Mesendoderm (in vitro differentiated cells): ENCODE results near the gene C21orf91.
A peak's percentile ranks its signal among the peaks of the same experiment; 100 is the strongest.

ENCODE experiments used
- DNase-seq: peaks from one replicate; pipeline ENCODE4 v3.0.0; 2013
- H2AK5ac ChIP-seq: 2 replicates; pipeline ENCODE4 v1.6.1; 2013; ENCODE audit warnings: low read length, inconsistent platforms
- H2BK120ac ChIP-seq: 2 replicates; pipeline ENCODE4 v1.6.1; 2013; ENCODE audit warnings: low read depth, mild to moderate bottlenecking, low read length, moderate library complexity, mixed read lengths
- H2BK15ac ChIP-seq: replicated peaks from 2 replicates; pipeline ENCODE4 v1.6.1; 2013; ENCODE audit warnings: low read depth, mild to moderate bottlenecking, moderate library complexity
- H2BK5ac ChIP-seq: 2 replicates; pipeline ENCODE4 v1.6.1; 2013; ENCODE audit warnings: low read length, inconsistent platforms
- H3K18ac ChIP-seq: 2 replicates; pipeline ENCODE4 v1.6.1; 2013; ENCODE audit warnings: mild to moderate bottlenecking, low read length, mixed read lengths
- H3K23ac ChIP-seq: one replicate; pipeline ENCODE4 v1.6.1; 2013; ENCODE audit warnings: low read length
- H3K27ac ChIP-seq: 2 replicates; pipeline ENCODE4 v1.5.1; 2013; ENCODE audit warnings: low read depth, mild to moderate bottlenecking, inconsistent platforms, low read length, moderate library complexity
- H3K27me3 ChIP-seq: 2 replicates; pipeline ENCODE4 v1.6.1; 2013; ENCODE audit warnings: low read length, control low read depth, mild to moderate bottlenecking, inconsistent platforms; ENCODE audit not compliant: insufficient read depth, poor library complexity
- H3K36me3 ChIP-seq: 2 replicates; pipeline ENCODE4 v1.6.1; 2013; ENCODE audit warnings: low read length, inconsistent platforms; ENCODE audit not compliant: control insufficient read depth, insufficient read depth
- H3K4ac ChIP-seq: one replicate; pipeline ENCODE4 v1.6.1; 2013; ENCODE audit warnings: low read depth, mild to moderate bottlenecking, low read length, moderate library complexity
- H3K4me1 ChIP-seq: 2 replicates; pipeline ENCODE4 v1.6.1; 2013; ENCODE audit warnings: low read depth, low read length, inconsistent platforms; ENCODE audit not compliant: control insufficient read depth
- H3K4me2 ChIP-seq: 2 replicates; pipeline ENCODE4 v1.6.1; 2013; ENCODE audit warnings: low read length
- H3K4me3 ChIP-seq: 2 replicates; pipeline ENCODE4 v1.5.1; 2013; ENCODE audit warnings: mild to moderate bottlenecking, low read length
- H3K56ac ChIP-seq: one replicate; pipeline ENCODE4 v1.6.1; 2013; ENCODE audit warnings: low read length
- H3K79me1 ChIP-seq: 2 replicates; pipeline ENCODE4 v1.6.1; 2013; ENCODE audit warnings: low read length, inconsistent platforms
- H3K79me2 ChIP-seq: 2 replicates; pipeline ENCODE4 v1.6.1; 2013; ENCODE audit warnings: mild to moderate bottlenecking, low read length; ENCODE audit not compliant: control insufficient read depth, insufficient read depth
- H3K9ac ChIP-seq: 2 replicates; pipeline ENCODE4 v1.6.1; 2013; ENCODE audit warnings: low read length, inconsistent platforms
- H4K5ac ChIP-seq: one replicate; pipeline ENCODE4 v1.6.1; 2013; ENCODE audit warnings: low read length
- H4K8ac ChIP-seq: one replicate; pipeline ENCODE4 v1.6.1; 2013; ENCODE audit warnings: low read depth, mild to moderate bottlenecking, control low read depth, low read length, moderate library complexity
- WGBS: extraction: QIAGEN DNeasy Blood & Tissue Kit; methylation state at CpG from one replicate; pipeline ENCODE4 v1.1.7; 2013; ENCODE audit warnings: low lambda C conversion rate, missing lambda C conversion rate; ENCODE audit not compliant: insufficient coverage; ENCODE audit errors: extremely low coverage; 5-methylcytosine and 5-hydroxymethylcytosine counted together

The C21orf91 gene

GRCh38 chr21:17797967-17798366, 21.2 kb downstream of the C21orf91 start:
- Histone ChIP-seq H2AK5ac (no peak overlapping the region), H3K27ac (no peak overlapping the region), H3K23ac (no peak overlapping the region), H4K5ac (no peak overlapping the region), H3K79me1 (peaks cover 8% of the 10 kb centered on the region), H2BK120ac (no peak overlapping the region), H4K8ac (no peak overlapping the region), H3K36me3 (peaks cover 2% of the 10 kb centered on the region), H2BK15ac (no peak overlapping the region), H3K4me3 (no peak overlapping the region), H3K18ac (no peak overlapping the region), H3K4me2 (no peak overlapping the region), H3K9ac (no peak overlapping the region), H2BK5ac (no peak overlapping the region), H3K56ac (no peak overlapping the region), H3K4ac (no peak overlapping the region), H3K79me2 (no peaks in the 10 kb centered on the region), H3K4me1 (no peaks in the 10 kb centered on the region), H3K27me3 (no peaks in the 10 kb centered on the region)
- no CpG with 5 or more reads among the region's 2 CpGs for WGBS
- no peak for DNase-seq

GRCh38 chr21:17796503-17796902, 22.7 kb downstream of the C21orf91 start:
- Histone ChIP-seq H3K4me1 (no peaks in the 10 kb centered on the region), H2BK120ac (no peak overlapping the region), H3K79me1 (peaks cover 4% of the 10 kb centered on the region), H3K9ac (no peak overlapping the region), H3K4me3 (no peak overlapping the region), H2BK15ac (no peak overlapping the region), H3K56ac (no peak overlapping the region), H3K79me2 (no peaks in the 10 kb centered on the region), H3K23ac (no peak overlapping the region), H2BK5ac (no peak overlapping the region), H2AK5ac (no peak overlapping the region), H3K4me2 (no peak overlapping the region), H3K18ac (no peak overlapping the region), H4K8ac (peak overlapping the region; percentile 13), H4K5ac (no peak overlapping the region), H3K36me3 (peaks cover 2% of the 10 kb centered on the region), H3K27ac (no peak overlapping the region), H3K27me3 (no peaks in the 10 kb centered on the region), H3K4ac (peak overlapping the region; percentile 16)
- no peak for DNase-seq
- WGBS, result no CpG with 5 or more reads among the region's 1 CpG

GRCh38 chr21:17796037-17796403, 23.1 kb downstream of the C21orf91 start:
- no peak overlapping the region for H2BK120ac ChIP-seq
- H3K79me1 ChIP-seq, result peaks cover 4% of the 10 kb centered on the region
- no CpG with 5 or more reads among the region's 1 CpG for WGBS

GRCh38 chr21:17795146-17796036, 23.8 kb downstream of the C21orf91 start:
- peaks cover 4% of the 10 kb centered on the region for H3K79me1 ChIP-seq
- no peaks in the 10 kb centered on the region for H3K27me3 ChIP-seq
- no peak overlapping the region for H3K56ac ChIP-seq
- H2AK5ac ChIP-seq, result no peak overlapping the region
- H3K79me2 ChIP-seq, result no peaks in the 10 kb centered on the region
- H4K5ac ChIP-seq, result no peak overlapping the region
- no peak overlapping the region for H4K8ac ChIP-seq
- H3K4me1 ChIP-seq, result no peaks in the 10 kb centered on the region
- peaks cover 2% of the 10 kb centered on the region for H3K36me3 ChIP-seq
- H3K27ac ChIP-seq, result no peak overlapping the region
- H3K9ac ChIP-seq, result no peak overlapping the region
- H3K4me3 ChIP-seq, result no peak overlapping the region
- H3K4me2 ChIP-seq, result no peak overlapping the region
- H3K23ac ChIP-seq, result no peak overlapping the region
- no peak overlapping the region for H2BK15ac ChIP-seq
- no peak overlapping the region for H3K4ac ChIP-seq
- WGBS, result no CpG with 5 or more reads among the region's 6 CpGs
- no peak overlapping the region for H3K18ac ChIP-seq
- no peak for DNase-seq
- H2BK5ac ChIP-seq, result no peak overlapping the region
- H2BK120ac ChIP-seq, result no peak overlapping the region

More at GRCh38 chr21:17796037-17796403, 23.1 kb downstream of the C21orf91 start:
- Histone ChIP-seq H3K79me2 (no peaks in the 10 kb centered on the region), H3K27ac (no peak overlapping the region), H4K8ac (no peak overlapping the region), H3K4ac (no peak overlapping the region), H2BK5ac (no peak overlapping the region), H3K36me3 (peaks cover 2% of the 10 kb centered on the region), H3K9ac (no peak overlapping the region), H3K18ac (no peak overlapping the region), H3K56ac (no peak overlapping the region), H3K4me2 (no peak overlapping the region), H2AK5ac (no peak overlapping the region), H3K23ac (no peak overlapping the region), H2BK15ac (no peak overlapping the region), H3K27me3 (no peaks in the 10 kb centered on the region), H3K4me3 (no peak overlapping the region), H3K4me1 (no peaks in the 10 kb centered on the region), H4K5ac (no peak overlapping the region)
- no peak for DNase-seq

- Histone ChIP-seq H4K5ac (no peak overlapping the region), H3K4me3 (no peak overlapping the region), H3K79me1 (peaks cover 4% of the 10 kb centered on the region), H3K9ac (no peak overlapping the region), H3K79me2 (no peaks in the 10 kb centered on the region), H2BK5ac (no peak overlapping the region), H3K36me3 (peaks cover 2% of the 10 kb centered on the region), H2BK120ac (no peak overlapping the region), H3K27ac (no peak overlapping the region), H3K4me1 (no peaks in the 10 kb centered on the region), H3K23ac (no peak overlapping the region), H3K27me3 (no peaks in the 10 kb centered on the region), H3K18ac (no peak overlapping the region), H3K4ac (no peak overlapping the region), H4K8ac (no peak overlapping the region), H3K56ac (no peak overlapping the region), H2AK5ac (no peak overlapping the region), H3K4me2 (no peak overlapping the region), H2BK15ac (no peak overlapping the region)
- DNase-seq, result no peak
- WGBS, result no CpG with 5 or more reads among the region's 4 CpGs
Observed at GRCh38 chr21:17794518-17795145, 24.5 kb downstream of the C21orf91 start.
